ENCODE data around the gene TBC1D17. TPM values are rescaled to one million over a fixed set of nuclear protein-coding genes. Genes with fewer than 3 reads are reported as not detected.

TBC1D17 gene
- total and polyA plus RNA-seq, 4 donors: 11.3 to 27.9 (median 17.2) TPM

DNA sequence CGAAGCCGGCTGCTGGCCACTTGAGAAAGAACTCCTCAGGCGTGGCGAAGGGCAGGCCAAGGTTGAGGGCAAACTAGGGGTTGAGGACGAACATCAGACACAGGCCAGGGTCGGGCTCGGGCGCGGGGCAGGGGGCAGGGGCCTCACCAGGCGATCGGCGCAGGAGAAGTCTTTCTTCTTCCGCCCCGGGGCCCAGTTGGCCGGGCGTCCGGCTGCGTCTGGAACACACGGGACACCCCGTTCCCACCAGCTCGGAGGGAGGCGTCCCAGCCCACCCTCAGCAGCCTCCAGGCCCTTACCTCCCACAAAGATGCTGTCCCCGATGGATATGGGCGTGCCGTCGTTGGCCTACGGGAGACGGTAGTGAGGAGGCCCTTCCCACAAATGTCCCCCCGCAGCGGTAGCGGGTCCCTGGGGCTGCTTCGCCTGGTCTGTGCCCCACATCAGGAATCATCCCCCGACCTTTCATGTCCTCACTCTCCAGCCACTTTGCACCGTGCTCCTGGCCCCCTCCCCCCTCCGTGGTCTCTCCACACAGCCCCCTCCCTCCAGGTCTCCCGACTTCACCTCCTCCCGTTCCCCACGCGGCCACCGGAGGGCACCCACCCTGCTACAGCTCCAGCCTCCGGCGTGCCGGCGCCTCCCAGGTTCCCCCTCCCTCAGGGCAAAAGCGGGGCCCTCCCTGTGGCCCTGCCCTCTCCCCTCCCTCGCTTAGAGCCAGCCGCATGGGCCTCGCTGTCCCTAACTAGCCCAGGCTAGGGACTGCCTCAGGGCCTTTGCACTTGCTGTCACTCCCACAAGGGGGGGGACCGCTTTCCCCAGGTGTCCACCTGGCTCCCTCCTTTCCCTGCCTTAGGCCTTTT is 14.9 kb upstream of the TBC1D17 start:
- H3K4me1 ChIP-seq (ENCODE audit: control insufficient read depth in 4 of 4, insufficient read depth in 4 of 4, low read length in 3 of 4): peaks cover 12 to 23% (median 19%) of the 10 kb centered on the region in 4 donors
- H3K27me3 ChIP-seq (ENCODE audit: control insufficient read depth in 4 of 4, insufficient read depth in 4 of 4, low read length in 3 of 4): no peaks in the 10 kb centered on the region
- H3K9me3 ChIP-seq (ENCODE audit: control insufficient read depth in 4 of 4, low read length in 3 of 4): no peaks in the 10 kb centered on the region
- no peak overlapping the region for H3K9ac ChIP-seq (ENCODE audit: low read depth in 1 of 2, low read length in 2 of 2)
- peaks cover 4 to 50% (median 9%) of the 10 kb centered on the region in 4 donors for H3K36me3 ChIP-seq (ENCODE audit: control insufficient read depth in 4 of 4, insufficient read depth in 3 of 4, low read depth in 1 of 4, low read length in 3 of 4)
- H3K27ac ChIP-seq (ENCODE audit: low read depth in 1 of 2, low read length in 2 of 2): no peak overlapping the region
- 89% methylated on average over 49 of the region's 49 CpGs for WGBS
- no peak overlapping the region for H3K4me3 ChIP-seq (ENCODE audit: low read depth in 1 of 3, low read length in 3 of 3)
- no peak for DNase-seq (ENCODE audit: low spot score)
- no peak for TF ChIP-seq FOXA1 (IDR thresholded peaks at IDR 0.05)
- TF ChIP-seq, protein P1, sequence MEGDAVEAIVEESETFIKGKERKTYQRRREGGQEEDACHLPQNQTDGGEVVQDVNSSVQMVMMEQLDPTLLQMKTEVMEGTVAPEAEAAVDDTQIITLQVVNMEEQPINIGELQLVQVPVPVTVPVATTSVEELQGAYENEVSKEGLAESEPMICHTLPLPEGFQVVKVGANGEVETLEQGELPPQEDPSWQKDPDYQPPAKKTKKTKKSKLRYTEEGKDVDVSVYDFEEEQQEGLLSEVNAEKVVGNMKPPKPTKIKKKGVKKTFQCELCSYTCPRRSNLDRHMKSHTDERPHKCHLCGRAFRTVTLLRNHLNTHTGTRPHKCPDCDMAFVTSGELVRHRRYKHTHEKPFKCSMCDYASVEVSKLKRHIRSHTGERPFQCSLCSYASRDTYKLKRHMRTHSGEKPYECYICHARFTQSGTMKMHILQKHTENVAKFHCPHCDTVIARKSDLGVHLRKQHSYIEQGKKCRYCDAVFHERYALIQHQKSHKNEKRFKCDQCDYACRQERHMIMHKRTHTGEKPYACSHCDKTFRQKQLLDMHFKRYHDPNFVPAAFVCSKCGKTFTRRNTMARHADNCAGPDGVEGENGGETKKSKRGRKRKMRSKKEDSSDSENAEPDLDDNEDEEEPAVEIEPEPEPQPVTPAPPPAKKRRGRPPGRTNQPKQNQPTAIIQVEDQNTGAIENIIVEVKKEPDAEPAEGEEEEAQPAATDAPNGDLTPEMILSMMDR (IDR thresholded peaks at IDR 0.05; ENCODE audit: low read depth, low read length, missing input control): no peak
- no peak for TF ChIP-seq HNF4G (IDR thresholded peaks at IDR 0.05)
- no peak for TF ChIP-seq GABPA (IDR thresholded peaks at IDR 0.05 in 1 of 2, conservative IDR thresholded peaks at IDR 0.05 in 1 of 2)
- TF ChIP-seq RAD21 (IDR thresholded peaks at IDR 0.05): no peak
- no peak for TF ChIP-seq EGR1 (IDR thresholded peaks at IDR 0.05; ENCODE audit: low read depth in 2 of 2)
- TF ChIP-seq, protein P2, sequence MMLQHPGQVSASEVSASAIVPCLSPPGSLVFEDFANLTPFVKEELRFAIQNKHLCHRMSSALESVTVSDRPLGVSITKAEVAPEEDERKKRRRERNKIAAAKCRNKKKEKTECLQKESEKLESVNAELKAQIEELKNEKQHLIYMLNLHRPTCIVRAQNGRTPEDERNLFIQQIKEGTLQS (IDR thresholded peaks at IDR 0.05): no peak
- no peak for TF ChIP-seq TAF1 (conservative IDR thresholded peaks at IDR 0.05)
- TF ChIP-seq, protein P3, sequence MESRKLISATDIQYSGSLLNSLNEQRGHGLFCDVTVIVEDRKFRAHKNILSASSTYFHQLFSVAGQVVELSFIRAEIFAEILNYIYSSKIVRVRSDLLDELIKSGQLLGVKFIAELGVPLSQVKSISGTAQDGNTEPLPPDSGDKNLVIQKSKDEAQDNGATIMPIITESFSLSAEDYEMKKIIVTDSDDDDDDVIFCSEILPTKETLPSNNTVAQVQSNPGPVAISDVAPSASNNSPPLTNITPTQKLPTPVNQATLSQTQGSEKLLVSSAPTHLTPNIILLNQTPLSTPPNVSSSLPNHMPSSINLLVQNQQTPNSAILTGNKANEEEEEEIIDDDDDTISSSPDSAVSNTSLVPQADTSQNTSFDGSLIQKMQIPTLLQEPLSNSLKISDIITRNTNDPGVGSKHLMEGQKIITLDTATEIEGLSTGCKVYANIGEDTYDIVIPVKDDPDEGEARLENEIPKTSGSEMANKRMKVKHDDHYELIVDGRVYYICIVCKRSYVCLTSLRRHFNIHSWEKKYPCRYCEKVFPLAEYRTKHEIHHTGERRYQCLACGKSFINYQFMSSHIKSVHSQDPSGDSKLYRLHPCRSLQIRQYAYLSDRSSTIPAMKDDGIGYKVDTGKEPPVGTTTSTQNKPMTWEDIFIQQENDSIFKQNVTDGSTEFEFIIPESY (IDR thresholded peaks at IDR 0.05): no peak
- no peak for TF ChIP-seq NR2F2 (IDR thresholded peaks at IDR 0.05)
- no peak for TF ChIP-seq JUND (IDR thresholded peaks at IDR 0.05)
- no peak for TF ChIP-seq FOXA2 (IDR thresholded peaks at IDR 0.05)
- no peak for TF ChIP-seq RXRA (IDR thresholded peaks at IDR 0.05)
- TF ChIP-seq, protein P4, sequence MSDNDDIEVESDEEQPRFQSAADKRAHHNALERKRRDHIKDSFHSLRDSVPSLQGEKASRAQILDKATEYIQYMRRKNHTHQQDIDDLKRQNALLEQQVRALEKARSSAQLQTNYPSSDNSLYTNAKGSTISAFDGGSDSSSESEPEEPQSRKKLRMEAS (IDR thresholded peaks at IDR 0.05): no peak
- TF ChIP-seq HNF4A (conservative IDR thresholded peaks at IDR 0.05): no peak
- TF ChIP-seq, protein P5, sequence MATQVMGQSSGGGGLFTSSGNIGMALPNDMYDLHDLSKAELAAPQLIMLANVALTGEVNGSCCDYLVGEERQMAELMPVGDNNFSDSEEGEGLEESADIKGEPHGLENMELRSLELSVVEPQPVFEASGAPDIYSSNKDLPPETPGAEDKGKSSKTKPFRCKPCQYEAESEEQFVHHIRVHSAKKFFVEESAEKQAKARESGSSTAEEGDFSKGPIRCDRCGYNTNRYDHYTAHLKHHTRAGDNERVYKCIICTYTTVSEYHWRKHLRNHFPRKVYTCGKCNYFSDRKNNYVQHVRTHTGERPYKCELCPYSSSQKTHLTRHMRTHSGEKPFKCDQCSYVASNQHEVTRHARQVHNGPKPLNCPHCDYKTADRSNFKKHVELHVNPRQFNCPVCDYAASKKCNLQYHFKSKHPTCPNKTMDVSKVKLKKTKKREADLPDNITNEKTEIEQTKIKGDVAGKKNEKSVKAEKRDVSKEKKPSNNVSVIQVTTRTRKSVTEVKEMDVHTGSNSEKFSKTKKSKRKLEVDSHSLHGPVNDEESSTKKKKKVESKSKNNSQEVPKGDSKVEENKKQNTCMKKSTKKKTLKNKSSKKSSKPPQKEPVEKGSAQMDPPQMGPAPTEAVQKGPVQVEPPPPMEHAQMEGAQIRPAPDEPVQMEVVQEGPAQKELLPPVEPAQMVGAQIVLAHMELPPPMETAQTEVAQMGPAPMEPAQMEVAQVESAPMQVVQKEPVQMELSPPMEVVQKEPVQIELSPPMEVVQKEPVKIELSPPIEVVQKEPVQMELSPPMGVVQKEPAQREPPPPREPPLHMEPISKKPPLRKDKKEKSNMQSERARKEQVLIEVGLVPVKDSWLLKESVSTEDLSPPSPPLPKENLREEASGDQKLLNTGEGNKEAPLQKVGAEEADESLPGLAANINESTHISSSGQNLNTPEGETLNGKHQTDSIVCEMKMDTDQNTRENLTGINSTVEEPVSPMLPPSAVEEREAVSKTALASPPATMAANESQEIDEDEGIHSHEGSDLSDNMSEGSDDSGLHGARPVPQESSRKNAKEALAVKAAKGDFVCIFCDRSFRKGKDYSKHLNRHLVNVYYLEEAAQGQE (IDR thresholded peaks at IDR 0.05): no peak
- no peak for TF ChIP-seq YY1 (IDR thresholded peaks at IDR 0.05)
- TF ChIP-seq SP1 (IDR thresholded peaks at IDR 0.05): no peak
